H1 (cell line): ENCODE data around the gene RIMBP2. TPM values are rescaled to one million over a fixed set of nuclear protein-coding genes. Genes with fewer than 3 reads are reported as not detected.

Experiments used
- CTCF ChIA-PET: fragments of 300-600 bp; sonication (Branson Sonifier 250); formaldehyde crosslinking; loops from one replicate; lab custom pipeline; 2021; ENCODE audit not compliant: partially characterized antibody; lab: Charles Lee
- POLR2A ChIA-PET: fragments of 300-600 bp; sonication (Branson Sonifier 250); formaldehyde crosslinking; loops from one replicate; lab custom pipeline; 2021; ENCODE audit warnings: inconsistent platforms; ENCODE audit not compliant: partially characterized antibody; lab: Charles Lee
- DNase-seq, 2 experiments: peaks; one replicate each; pipeline versions ENCODE4 v3.0.0 to v3.0.0-alpha.2; 2010 to 2022; ENCODE audit warnings: low spot score in 2 of 2, low read depth in 1 of 2, mixed read lengths in 1 of 2
- FAIRE-seq: peaks from 2 replicates; lab custom pipeline; 2011; peaks lifted over from hg19 to GRCh38; lab: Jason Lieb, UNC
- H2AFZ ChIP-seq: 2 replicates; pipeline ENCODE4 v1.8.1; 2012; ENCODE audit warnings: low read length, inconsistent platforms
- H2AK5ac ChIP-seq: 2 replicates; pipeline ENCODE4 v1.6.1; 2013; ENCODE audit warnings: low read depth, low read length
- H2BK120ac ChIP-seq: replicated peaks from 2 replicates; pipeline ENCODE3; 2013; ENCODE audit warnings: low read depth, low read length, inconsistent platforms
- H2BK12ac ChIP-seq: 2 replicates; pipeline ENCODE4 v1.6.1; 2013; ENCODE audit warnings: low read depth, low read length
- H2BK15ac ChIP-seq: 2 replicates; pipeline ENCODE4 v1.6.1; 2013; ENCODE audit warnings: low read length
- H2BK20ac ChIP-seq: 2 replicates; pipeline ENCODE4 v1.6.1; 2013; ENCODE audit warnings: low read length
- H2BK5ac ChIP-seq: 2 replicates; pipeline ENCODE4 v1.6.1; 2013; ENCODE audit warnings: low read depth, low read length
- H3K14ac ChIP-seq: 2 replicates; pipeline ENCODE4 v1.6.1; 2013; ENCODE audit warnings: inconsistent platforms; ENCODE audit not compliant: insufficient read length
- H3K18ac ChIP-seq: 2 replicates; pipeline ENCODE4 v1.6.1; 2013; ENCODE audit warnings: low read length; ENCODE audit errors: extremely low read depth
- H3K23ac ChIP-seq: 2 replicates; pipeline ENCODE4 v1.6.1; 2013; ENCODE audit warnings: inconsistent platforms; ENCODE audit not compliant: insufficient read length
- H3K23me2 ChIP-seq: 2 replicates; pipeline ENCODE4 v1.6.1; 2013; ENCODE audit warnings: low read depth, low read length
- H3K27ac ChIP-seq: 2 replicates; pipeline ENCODE4 v1.6.1; 2011; ENCODE audit warnings: low read depth, low read length, inconsistent platforms
- H3K27me3 ChIP-seq, 4 experiments: replicated peaks in 1 of 4; 1 replicate in 1 of 4; 2 replicates in 3 of 4; pipeline versions ENCODE4 v1.6.1 to v1.8.1; 2011 to 2013; ENCODE audit warnings: low read length in 3 of 4, mild to moderate bottlenecking in 3 of 4, inconsistent platforms in 2 of 4, mixed read lengths in 2 of 4, moderate library complexity in 1 of 4; ENCODE audit not compliant: control insufficient read depth in 3 of 4, insufficient read depth in 3 of 4; ENCODE audit errors: extremely low read depth in 1 of 4
- H3K36me3 ChIP-seq, 4 experiments: 2 replicates each; pipeline versions ENCODE4 v1.6.1 to v1.8.1; 2011 to 2013; ENCODE audit warnings: mild to moderate bottlenecking in 4 of 4, low read length in 3 of 4, moderate library complexity in 2 of 4, control low read depth in 1 of 4, inconsistent platforms in 1 of 4; ENCODE audit not compliant: insufficient read depth in 4 of 4, control insufficient read depth in 2 of 4
- H3K4ac ChIP-seq: replicated peaks from 2 replicates; pipeline ENCODE3; 2013; ENCODE audit warnings: low read length, low read depth, mixed read lengths, inconsistent platforms; ENCODE audit not compliant: insufficient read length
- H3K4me1 ChIP-seq, 4 experiments: replicated peaks in 1 of 4; 1 replicate in 1 of 4; 2 replicates in 3 of 4; pipeline versions ENCODE4 v1.6.1 to v1.8.1; 2011 to 2013; ENCODE audit warnings: low read length in 3 of 4, inconsistent platforms in 2 of 4, mixed read lengths in 1 of 4; ENCODE audit not compliant: insufficient read depth in 4 of 4, control insufficient read depth in 3 of 4
- H3K4me2 ChIP-seq, 2 experiments: 2 replicates each; pipeline versions ENCODE4 v1.6.1 to v1.8.1; 2011 to 2013; ENCODE audit warnings: low read depth in 2 of 2, low read length in 2 of 2, control low read depth in 1 of 2, inconsistent platforms in 1 of 2, mild to moderate bottlenecking in 1 of 2; ENCODE audit not compliant: insufficient read depth in 1 of 2
- H3K4me3 ChIP-seq, 4 experiments: fragments of 200-600, 300-600 bp in 1 of 4; sonication (generic), shearing (Covaris generic), sonication (Bioruptor Twin) in 1 of 4; 2 replicates each; pipeline versions ENCODE4 v1.5.1 to v1.8.1; 2011 to 2016; ENCODE audit warnings: low read length in 4 of 4, low read depth in 3 of 4, control low read depth in 2 of 4, inconsistent platforms in 2 of 4, mild to moderate bottlenecking in 2 of 4, mixed read lengths in 1 of 4, moderate library complexity in 1 of 4; ENCODE audit not compliant: insufficient read depth in 2 of 4; ENCODE audit errors: extremely low read depth in 1 of 4
- H3K56ac ChIP-seq: replicated peaks from 2 replicates; pipeline ENCODE3; 2013; ENCODE audit warnings: low read depth, mild to moderate bottlenecking, mixed read lengths, low read length, inconsistent platforms; ENCODE audit not compliant: insufficient read length
- H3K79me1 ChIP-seq: 2 replicates; pipeline ENCODE4 v1.6.1; 2013; ENCODE audit warnings: low read depth, low read length, control low read depth
- H3K79me2 ChIP-seq, 2 experiments: 2 replicates each; pipeline versions ENCODE4 v1.6.1 to v1.8.1; 2012 to 2013; ENCODE audit warnings: low read length in 2 of 2, mild to moderate bottlenecking in 2 of 2, inconsistent platforms in 1 of 2; ENCODE audit not compliant: insufficient read depth in 2 of 2, control insufficient read depth in 1 of 2
- H3K9ac ChIP-seq, 4 experiments: replicated peaks in 1 of 4; 1 replicate in 1 of 4; 2 replicates in 3 of 4; pipeline versions ENCODE4 v1.6.1 to v1.8.1; 2011 to 2013; ENCODE audit warnings: low read depth in 3 of 4, low read length in 3 of 4, control low read depth in 2 of 4, mild to moderate bottlenecking in 2 of 4, moderate library complexity in 2 of 4, inconsistent platforms in 1 of 4; ENCODE audit errors: extremely low read depth in 1 of 4
- H3K9me3 ChIP-seq, 2 experiments: 2 replicates each; pipeline versions ENCODE4 v1.6.1 to v1.8.1; 2012 to 2013; ENCODE audit warnings: mild to moderate bottlenecking in 2 of 2, moderate library complexity in 2 of 2, control low read depth in 1 of 2, inconsistent platforms in 1 of 2, low read depth in 1 of 2, low read length in 1 of 2, mixed read lengths in 1 of 2; ENCODE audit not compliant: insufficient read depth in 2 of 2
- H4K20me1 ChIP-seq, 2 experiments: replicated peaks in 1 of 2; 2 replicates each; pipeline versions ENCODE3 to v1.8.1; 2011 to 2013; ENCODE audit warnings: inconsistent platforms in 2 of 2, low read length in 2 of 2, mild to moderate bottlenecking in 1 of 2; ENCODE audit not compliant: insufficient read depth in 2 of 2, control insufficient read depth in 1 of 2
- H4K5ac ChIP-seq: 2 replicates; pipeline ENCODE4 v1.6.1; 2013; ENCODE audit warnings: low read length, low read depth, mixed read lengths, inconsistent platforms; ENCODE audit not compliant: insufficient read length
- H4K8ac ChIP-seq: 2 replicates; pipeline ENCODE4 v1.8.0; 2013; ENCODE audit warnings: mild to moderate bottlenecking, moderate library complexity, low read length, inconsistent platforms; ENCODE audit not compliant: insufficient read depth; ENCODE audit errors: extremely low read depth
- H4K91ac ChIP-seq: replicated peaks from 2 replicates; pipeline ENCODE3; 2013; ENCODE audit warnings: low read length, mixed read lengths, inconsistent platforms; ENCODE audit not compliant: insufficient read length
- BRCA1 ChIP-seq: IDR thresholded peaks from 2 replicates; pipeline ENCODE4 v1.6.1; 2012; ENCODE audit warnings: low read depth, low read length, improper control_type of control experiment
- EGR1 ChIP-seq: IDR thresholded peaks from 2 replicates; pipeline ENCODE4 v1.6.1; 2011; ENCODE audit warnings: low read depth, low read length, borderline replicate concordance
- JUN ChIP-seq: IDR thresholded peaks from 2 replicates; pipeline ENCODE4 v1.6.1; 2011; ENCODE audit warnings: low read depth, mild to moderate bottlenecking, improper control_type of control experiment, low read length
- KDM4A ChIP-seq: IDR thresholded peaks from one replicate; pipeline ENCODE4 v1.7.1; 2012; ENCODE audit warnings: low read depth, mild to moderate bottlenecking, moderate library complexity, low read length, inconsistent platforms; ENCODE audit not compliant: severe bottlenecking
- POU5F1 ChIP-seq: IDR thresholded peaks from 2 replicates; pipeline ENCODE4 v1.6.1; 2011; ENCODE audit warnings: low read depth, mild to moderate bottlenecking, low read length, moderate library complexity
- RAD21 ChIP-seq, 2 experiments: IDR thresholded peaks in 1 of 2; conservative IDR thresholded peaks in 1 of 2; 2 replicates each; pipeline ENCODE4 v1.6.1; 2011; ENCODE audit warnings: low read depth in 2 of 2, low read length in 2 of 2, improper control_type of control experiment in 1 of 2, inconsistent platforms in 1 of 2, mild to moderate bottlenecking in 1 of 2, moderate library complexity in 1 of 2
- SAP30 ChIP-seq: fragments of 300-600 bp; sonication (generic); IDR thresholded peaks from 2 replicates; pipeline ENCODE4 v1.7.1; 2012; ENCODE audit warnings: low read length, moderate library complexity, mild to moderate bottlenecking, inconsistent platforms; ENCODE audit not compliant: insufficient read depth, insufficient replicate concordance
- SIRT6 ChIP-seq: IDR thresholded peaks from one replicate; pipeline ENCODE4 v1.7.1; 2012; ENCODE audit warnings: low read length, inconsistent platforms
- SUZ12 ChIP-seq: fragments of 200-600 bp; sonication (generic); IDR thresholded peaks from 2 replicates; pipeline ENCODE4 v1.6.1; 2012; ENCODE audit warnings: mild to moderate bottlenecking, inconsistent platforms, low read length, moderate library complexity, mixed read lengths
- WGBS, 2 experiments: shearing (Covaris generic) in 1 of 2; methylation state at CpG; one replicate each; pipeline versions ENCODE4 v1.1.6 to v1.1.7; 2013 to 2015; ENCODE audit warnings: low lambda C conversion rate in 2 of 2, mixed read lengths in 2 of 2, inconsistent platforms in 1 of 2, low coverage in 1 of 2, missing lambda C conversion rate in 1 of 2; ENCODE audit not compliant: insufficient replicate concordance in 2 of 2, insufficient coverage in 1 of 2, insufficient read length in 1 of 2; ENCODE audit errors: extremely low coverage in 1 of 2, missing lambda C conversion rate in 1 of 2; 5-methylcytosine and 5-hydroxymethylcytosine counted together
- polyA plus RNA-seq, 7 experiments: library from polyadenylated mRNA; depleted of rRNA in 3 of 7; stranded (reverse) in 5 of 7; unstranded in 2 of 7; fragments of >200 nt in 5 of 7; fragments of 200-250 nt in 2 of 7; gene quantifications; 1 replicate in 5 of 7; 2 replicates in 1 of 7; 4 replicates in 1 of 7; pipeline versions ENCODE4 v1.2.1 to v1.2.3, GENCODE V29; 2011 to 2013; ENCODE audit warnings: missing spikeins in 2 of 7, mixed read lengths in 2 of 7
- total RNA-seq: library from RNA; stranded (reverse); fragmentation: NEBNext Ultra II Directional; extraction: Animal tissue kit (Norgen Biotek cat#: 25700); gene quantifications from 2 replicates; pipeline ENCODE4 v1.2.1, GENCODE V29; 2021
- TF ChIP-seq, protein P1 (sequence below): IDR thresholded peaks from 2 replicates; pipeline ENCODE4 v1.6.1; 2011; ENCODE audit warnings: low read length, improper control_type of control experiment

RIMBP2 gene
- total and polyA plus RNA-seq, 2 of the 8 experiments (the other 6 are each of a cell fraction or from before 2014, with no cell fraction given): 0.18 to 0.65 TPM

- H3K27ac ChIP-seq: no peak overlapping the region
- no peaks in the 10 kb centered on the region for H3K79me2 ChIP-seq
- H3K9ac ChIP-seq: no peak overlapping the region
- H3K79me1 ChIP-seq: no peaks in the 10 kb centered on the region
- H3K9me3 ChIP-seq: no peaks in the 10 kb centered on the region
- no peak overlapping the region for H4K8ac ChIP-seq
- H2BK5ac ChIP-seq: no peak overlapping the region
- POLR2A ChIA-PET: no interaction called here
- no peak overlapping the region for H4K5ac ChIP-seq
- no peak overlapping the region for H4K91ac ChIP-seq
- no peak overlapping the region for H3K56ac ChIP-seq
- CTCF ChIA-PET: no interaction called here
- H4K20me1 ChIP-seq: no peaks in the 10 kb centered on the region
- no peak overlapping the region for H2BK15ac ChIP-seq
- no peak overlapping the region for H2BK120ac ChIP-seq
- no peak overlapping the region for H3K4me2 ChIP-seq
- no peaks in the 10 kb centered on the region for H3K23me2 ChIP-seq
- no peak for FAIRE-seq
- no peaks in the 10 kb centered on the region for H3K36me3 ChIP-seq
- peaks cover 0 to 3% (median 0%) of the 10 kb centered on the region in 4 experiments; a peak in 1 of 7 replicates for H3K4me1 ChIP-seq
- H3K18ac ChIP-seq: no peak overlapping the region
- no peak overlapping the region for H3K4me3 ChIP-seq
- H2BK12ac ChIP-seq: no peak overlapping the region
- H3K27me3 ChIP-seq: no peaks in the 10 kb centered on the region
- no peak overlapping the region for H2BK20ac ChIP-seq
- H2AK5ac ChIP-seq: no peak overlapping the region
- no peak overlapping the region for H2AFZ ChIP-seq
- 75% methylated on average over 3 of the region's 3 CpGs; no CpG with 5 or more reads in 1 of the 2 experiments for WGBS, 2 experiments
- H3K14ac ChIP-seq: no peak overlapping the region
- H3K23ac ChIP-seq: no peak overlapping the region
- H3K4ac ChIP-seq: no peak overlapping the region
- no peak for DNase-seq
- no peak for TF ChIP-seq JUN
- TF ChIP-seq SAP30: no peak
- TF ChIP-seq RAD21 (IDR thresholded peaks at IDR 0.05 in 1 of 2, conservative IDR thresholded peaks at IDR 0.05 in 1 of 2; ENCODE audit: low read depth in 2 of 2, low read length in 2 of 2): no peak
- TF ChIP-seq SUZ12: no peak
- TF ChIP-seq BRCA1: no peak
- TF ChIP-seq POU5F1: no peak
- no peak for TF ChIP-seq EGR1
- TF ChIP-seq, protein P1, sequence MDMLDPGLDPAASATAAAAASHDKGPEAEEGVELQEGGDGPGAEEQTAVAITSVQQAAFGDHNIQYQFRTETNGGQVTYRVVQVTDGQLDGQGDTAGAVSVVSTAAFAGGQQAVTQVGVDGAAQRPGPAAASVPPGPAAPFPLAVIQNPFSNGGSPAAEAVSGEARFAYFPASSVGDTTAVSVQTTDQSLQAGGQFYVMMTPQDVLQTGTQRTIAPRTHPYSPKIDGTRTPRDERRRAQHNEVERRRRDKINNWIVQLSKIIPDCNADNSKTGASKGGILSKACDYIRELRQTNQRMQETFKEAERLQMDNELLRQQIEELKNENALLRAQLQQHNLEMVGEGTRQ: no peak
- TF ChIP-seq SIRT6: no peak
- no peak for TF ChIP-seq KDM4A
Observed at GRCh38 chr12:130384234-130384633, 331.9 kb downstream of the RIMBP2 start.
